GM18505 (cell line): ENCODE data around the gene MEFV.
"Not testable (repeated sequence)": the region's sequence is repeated elsewhere in the genome, so short reads cannot be mapped to it uniquely, and the experiment has no call there.

Experiments used
- ATAC-seq: cut with Tn5 transposase; IDR thresholded peaks from one replicate; pipeline ENCODE4 v1.9.1; 2021; ENCODE audit not compliant: unreplicated experiment
- POLR2A ChIP-seq: IDR thresholded peaks from 4 replicates; pipeline ENCODE4 v1.6.1; 2011; ENCODE audit warnings: borderline replicate concordance; ENCODE audit not compliant: insufficient read depth, insufficient read length; ENCODE audit errors: extremely low read depth

MEFV gene

DNA sequence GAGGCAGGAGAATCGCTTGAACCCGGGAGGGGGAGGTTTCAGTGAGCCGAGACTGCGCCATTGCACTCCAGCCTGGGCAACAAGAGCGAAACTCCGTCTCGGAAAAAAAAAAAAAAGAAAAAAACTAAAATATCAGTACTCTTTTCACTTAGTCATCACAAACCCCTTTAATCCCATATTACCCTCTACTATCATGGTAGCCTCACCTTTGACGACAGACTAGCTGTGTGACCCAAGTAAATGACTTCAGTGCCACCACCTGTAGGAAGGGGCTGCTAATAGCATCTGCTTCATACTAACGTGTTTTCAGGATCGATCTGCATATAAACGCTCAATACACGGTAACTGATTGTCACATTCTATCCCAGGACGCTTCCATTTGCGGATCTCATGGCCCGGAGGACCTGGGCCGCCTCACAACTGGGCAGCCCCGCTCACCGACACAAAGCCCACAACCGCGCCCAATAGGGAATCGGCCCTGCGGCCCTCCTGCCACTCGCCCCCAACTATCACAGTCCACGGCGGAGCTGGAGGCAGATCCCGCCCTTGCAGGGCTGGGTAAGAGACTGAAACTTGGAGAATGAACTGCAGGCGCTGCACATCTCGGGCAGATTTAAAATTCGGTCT is 25.8 kb upstream of the MEFV start:
- ATAC-seq: peak; percentile 28
- no peak for TF ChIP-seq POLR2A

- no peak for ATAC-seq
- TF ChIP-seq POLR2A: no peak
These were observed 24.9 kb upstream of the MEFV start for GRCh38 chr16:3281222-3281820.

DNA sequence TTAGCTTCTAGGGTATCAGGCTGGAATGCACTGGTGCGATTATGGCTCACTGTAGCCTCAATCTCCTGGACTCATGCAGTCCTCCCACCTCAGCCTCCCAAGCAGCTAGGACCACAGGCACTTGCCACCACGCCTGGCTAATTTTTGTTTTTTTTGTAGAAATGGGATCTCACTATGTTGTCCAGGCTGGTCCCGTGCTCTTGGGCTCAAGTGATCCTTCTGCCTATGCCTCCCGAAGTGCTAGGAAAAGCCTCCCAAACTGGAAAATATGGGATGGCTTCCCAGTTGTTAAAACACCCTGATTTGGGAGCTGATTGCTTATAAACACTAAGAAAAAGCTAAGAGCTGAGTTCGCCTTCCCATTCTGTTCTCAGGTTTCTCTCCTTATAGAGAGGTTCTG is 20.2 kb upstream of the MEFV start:
- no peak for ATAC-seq

GRCh38 chr16:3274947-3275346 is 18.5 kb upstream of the MEFV start:
- no peak for TF ChIP-seq POLR2A
- ATAC-seq: no peak

More for the DNA sequence above, 20.2 kb upstream of the MEFV start:
- no peak for TF ChIP-seq POLR2A

DNA sequence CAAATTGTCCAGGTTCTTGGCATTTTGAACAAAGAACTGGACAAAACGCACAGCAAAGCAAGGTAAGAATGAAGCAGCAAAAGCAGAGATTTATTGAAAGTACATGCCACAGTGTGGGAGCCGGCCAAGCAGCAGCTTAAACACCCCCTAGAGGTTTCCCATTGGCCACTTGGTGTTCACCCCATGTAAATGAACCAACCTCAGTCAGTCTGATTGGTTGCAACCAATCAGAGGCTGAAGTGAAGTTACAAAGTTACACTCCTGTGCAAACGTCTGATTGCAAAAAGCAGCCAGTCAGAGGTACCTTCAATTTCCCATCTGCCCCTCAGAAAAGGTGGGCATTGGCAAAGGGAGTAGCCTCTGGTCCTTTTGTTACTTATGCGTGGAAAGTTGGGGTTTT is 18.1 kb upstream of the MEFV start:
- no peak for ATAC-seq
- no peak for TF ChIP-seq POLR2A

DNA sequence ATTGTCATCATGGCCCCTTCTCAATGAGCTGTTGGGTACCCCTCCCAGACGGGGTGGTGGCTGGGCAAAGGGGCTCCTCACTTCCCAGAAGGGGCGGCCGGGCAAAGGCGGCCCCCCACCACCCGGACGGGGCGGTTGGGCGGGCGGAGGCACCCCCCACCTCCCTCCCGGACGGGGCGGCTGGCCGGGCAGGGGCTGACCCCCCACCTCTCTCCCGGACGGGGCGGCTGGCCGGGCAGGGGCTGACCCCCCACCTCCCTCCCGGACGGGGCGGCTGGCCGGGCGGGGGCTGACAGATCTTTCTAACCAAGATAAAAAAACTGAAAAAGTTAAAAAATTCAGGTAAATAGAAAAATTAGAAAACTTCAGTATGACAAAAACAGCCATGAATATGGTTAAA is 14.8 kb upstream of the MEFV start:
- not testable (repeated sequence) for ATAC-seq

DNA sequence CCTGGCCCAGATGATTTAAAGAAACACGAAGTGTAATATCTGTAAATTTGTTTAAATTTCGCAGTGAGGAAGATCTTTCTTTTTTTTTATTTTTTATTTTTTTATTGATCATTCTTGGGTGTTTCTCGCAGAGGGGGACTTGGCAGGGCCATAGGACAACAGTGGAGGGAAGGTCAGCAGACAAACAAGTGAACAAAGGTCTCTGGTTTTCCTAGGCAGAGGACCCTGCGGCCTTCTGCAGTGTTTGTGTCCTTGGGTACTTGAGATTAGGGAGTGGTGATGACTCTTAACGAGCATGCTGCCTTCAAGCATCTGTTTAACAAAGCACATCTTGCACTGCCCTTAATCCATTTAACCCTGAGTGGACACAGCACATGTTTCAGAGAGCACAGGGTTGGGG is 14.3 kb upstream of the MEFV start:
- not testable (repeated sequence) for ATAC-seq

GRCh38 chr16:3268294-3268693 is 11.9 kb upstream of the MEFV start:
- TF ChIP-seq POLR2A: no peak
- ATAC-seq: no peak

DNA sequence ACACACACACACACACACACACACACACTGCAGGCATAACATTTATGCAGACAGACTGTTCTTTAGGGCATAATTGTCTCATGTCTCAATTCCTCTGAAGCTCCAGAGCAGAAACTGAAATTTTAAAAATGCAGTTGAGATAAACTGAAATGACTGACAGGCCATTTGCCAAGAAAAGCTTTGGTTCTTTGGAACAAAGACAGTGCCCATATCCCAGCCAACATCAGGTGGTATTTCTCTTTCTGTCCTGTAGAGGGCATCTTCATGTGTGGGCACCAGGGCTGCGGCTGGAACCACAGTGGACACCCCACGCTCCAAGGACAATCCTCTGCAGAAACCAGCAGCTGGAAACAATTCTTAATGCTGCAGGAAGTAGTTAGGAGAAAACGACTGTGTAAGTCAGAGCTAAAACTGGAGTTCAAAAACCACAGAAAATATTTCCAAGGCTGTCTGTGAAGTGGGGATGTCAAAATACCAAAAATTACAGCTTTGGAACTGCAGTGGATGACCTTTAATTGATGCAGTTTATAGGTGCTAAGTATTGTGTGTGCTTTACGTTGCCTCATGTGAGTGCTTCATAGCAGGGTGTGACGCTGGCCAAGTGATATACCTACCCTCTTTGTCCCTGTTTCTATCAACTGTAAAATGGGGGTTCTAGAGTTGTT is 10.6 kb upstream of the MEFV start:
- no peak for ATAC-seq
- no peak for TF ChIP-seq POLR2A

DNA sequence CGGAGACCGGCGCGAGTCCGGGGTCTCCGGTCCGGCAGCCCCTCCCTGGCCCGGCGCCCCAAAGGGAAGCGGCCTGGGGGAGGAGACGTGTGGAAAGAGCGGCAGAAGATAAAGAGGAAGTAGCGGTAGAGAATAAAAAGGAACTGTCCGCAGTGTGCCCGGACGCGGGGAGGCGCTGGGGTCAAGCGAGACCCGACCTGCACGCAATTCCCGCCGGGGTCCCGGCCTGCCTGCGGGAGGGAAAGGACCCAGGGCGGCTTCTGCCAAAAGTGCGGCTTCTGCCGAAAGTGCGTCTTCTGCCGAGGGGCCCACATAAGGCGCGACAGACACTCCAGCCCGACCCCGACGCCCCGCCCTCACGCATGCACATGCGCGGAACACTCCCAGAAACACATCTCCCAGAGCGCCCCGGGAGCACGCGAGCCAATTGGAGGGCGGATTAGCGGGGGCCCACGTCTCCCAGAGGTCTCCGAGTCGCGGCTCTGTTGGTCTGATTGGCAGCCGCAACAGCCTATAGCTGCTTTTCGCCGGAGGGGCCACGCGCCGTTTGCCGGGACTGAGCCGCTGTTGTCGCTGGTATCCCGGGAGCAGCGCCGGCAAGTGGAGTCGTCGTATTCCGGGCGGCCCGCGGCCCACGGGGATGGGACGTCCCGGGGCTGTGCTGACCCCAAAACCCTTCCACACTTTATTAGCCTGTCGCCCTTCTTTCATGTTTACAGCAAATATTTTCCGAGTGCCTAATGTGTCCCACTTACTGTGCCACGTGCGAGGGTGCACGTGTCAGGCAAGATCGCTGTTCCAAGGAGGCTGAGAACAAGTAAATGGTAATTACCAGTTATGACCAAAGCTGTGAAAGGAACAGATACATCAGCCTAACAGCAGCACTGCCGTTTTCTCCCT is 8.0 kb upstream of the MEFV start:
- ATAC-seq: peak; percentile 87
- peak; percentile 88 for TF ChIP-seq POLR2A

DNA sequence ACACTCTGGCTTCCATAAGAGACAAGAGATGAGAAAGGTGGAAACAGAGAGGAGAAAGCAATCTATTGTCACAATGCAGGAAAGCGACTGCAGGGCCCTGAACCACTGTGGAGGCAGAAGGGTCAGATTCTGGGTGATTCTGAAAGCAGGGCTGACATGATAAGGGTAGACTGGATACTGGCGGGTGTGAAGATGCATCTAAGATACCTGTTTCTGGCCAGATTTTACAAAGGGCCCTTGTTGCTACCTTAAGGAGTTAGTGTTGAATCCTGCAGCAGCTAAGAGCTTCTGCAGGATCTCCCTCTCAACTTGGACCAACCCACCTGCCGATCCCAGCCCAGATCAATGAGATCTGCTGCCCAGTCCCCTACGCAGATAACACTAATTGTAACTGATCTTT is 6.1 kb upstream of the MEFV start:
- TF ChIP-seq POLR2A: no peak
- no peak for ATAC-seq

DNA sequence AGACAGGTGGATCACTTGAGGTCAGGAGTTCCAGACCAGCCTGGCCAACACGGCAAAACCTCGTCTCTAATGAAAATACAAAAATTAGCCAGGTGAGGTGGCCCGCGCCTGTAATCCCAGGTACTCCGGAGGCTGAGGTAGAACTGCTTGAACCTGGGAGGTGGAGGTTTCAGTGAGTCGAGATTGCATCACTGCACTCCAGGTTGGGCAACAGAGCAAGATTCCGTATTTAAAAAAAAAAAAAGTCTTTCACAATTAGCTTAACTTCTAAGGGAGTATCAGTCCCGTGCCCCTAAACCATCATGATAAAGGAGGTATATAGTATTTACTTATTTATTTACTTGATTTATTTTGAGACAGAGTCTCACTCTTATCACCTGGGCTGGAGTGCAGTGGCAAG is 3.4 kb upstream of the MEFV start:
- no peak for ATAC-seq
- TF ChIP-seq POLR2A: no peak

- TF ChIP-seq POLR2A: no peak
- no peak for ATAC-seq
These were observed 533 bp upstream of the MEFV start for GRCh38 chr16:3256866-3257465.
